GM18511 (cell line): Measurements from ENCODE around the gene SRRT.
"Not testable (repeated sequence)": the region's sequence is repeated elsewhere in the genome, so short reads cannot be mapped to it uniquely, and the experiment has no call there.

Source experiments
- ATAC-seq: cut with Tn5 transposase; IDR thresholded peaks from one replicate; pipeline ENCODE4 v1.9.1; 2021; ENCODE audit warnings: mild to moderate bottlenecking, moderate library complexity; ENCODE audit not compliant: unreplicated experiment

The SRRT gene

GRCh38 chr7:100893318-100893895, 18.5 kb downstream of the SRRT start:
- no peak for ATAC-seq

GRCh38 chr7:100893910-100894721, 19.2 kb downstream of the SRRT start:
- ATAC-seq: no peak

- ATAC-seq: no peak
Measured at GRCh38 chr7:100894860-100895700, 20.2 kb downstream of the SRRT start.

GRCh38 chr7:100895701-100895955, 20.7 kb downstream of the SRRT start, which contains the start of gene ACHE:
Gene ACHE (minus strand): TSS chr7:100895888. CDS start chr7:100894232, 1,656 bp downstream.
- ATAC-seq: no peak

- no peak for ATAC-seq
Measured at GRCh38 chr7:100895956-100896731, 21.2 kb downstream of the SRRT start.

GRCh38 chr7:100896732-100897608, 22.1 kb downstream of the SRRT start:
- no peak for ATAC-seq

GRCh38 chr7:100897772-100898454, 23.0 kb downstream of the SRRT start:
- ATAC-seq: no peak

- ATAC-seq: no peak
Measured at GRCh38 chr7:100899432-100899831, 24.5 kb downstream of the SRRT start.

GRCh38 chr7:100900978-100901377, 26.1 kb downstream of the SRRT start:
- ATAC-seq: no peak

GRCh38 chr7:100901921-100902332, 27.0 kb downstream of the SRRT start:
- ATAC-seq: no peak

GRCh38 chr7:100902638-100903037, 27.7 kb downstream of the SRRT start:
- no peak for ATAC-seq

GRCh38 chr7:100908512-100908911, 33.6 kb downstream of the SRRT start:
- no peak for ATAC-seq

- not testable (repeated sequence) for ATAC-seq
Measured at GRCh38 chr7:100910443-100910842, 35.5 kb downstream of the SRRT start.

- ATAC-seq: no peak
Measured at GRCh38 chr7:100911484-100911883, 36.6 kb downstream of the SRRT start.

GRCh38 chr7:100914208-100914878, 39.4 kb downstream of the SRRT start:
- ATAC-seq: no peak

- ATAC-seq: no peak
Measured at GRCh38 chr7:100914879-100915447, 40.1 kb downstream of the SRRT start.

GRCh38 chr7:100919335-100919734, 44.4 kb downstream of the SRRT start:
- not testable (repeated sequence) for ATAC-seq

- ATAC-seq: not testable (repeated sequence)
Measured at GRCh38 chr7:100919779-100920437, 45.0 kb downstream of the SRRT start.
